G401.6 (cell line): ENCODE results near the gene SEPTIN10.
"Not testable (repeated sequence)": the region's sequence is repeated elsewhere in the genome, so short reads cannot be mapped to it uniquely, and the experiment has no call there.

ENCODE experiments used
- FAIRE-seq: peaks from 2 replicates; lab custom pipeline; 2012; peaks lifted over from hg19 to GRCh38; lab: Jason Lieb, UNC

SEPTIN10 gene

DNA sequence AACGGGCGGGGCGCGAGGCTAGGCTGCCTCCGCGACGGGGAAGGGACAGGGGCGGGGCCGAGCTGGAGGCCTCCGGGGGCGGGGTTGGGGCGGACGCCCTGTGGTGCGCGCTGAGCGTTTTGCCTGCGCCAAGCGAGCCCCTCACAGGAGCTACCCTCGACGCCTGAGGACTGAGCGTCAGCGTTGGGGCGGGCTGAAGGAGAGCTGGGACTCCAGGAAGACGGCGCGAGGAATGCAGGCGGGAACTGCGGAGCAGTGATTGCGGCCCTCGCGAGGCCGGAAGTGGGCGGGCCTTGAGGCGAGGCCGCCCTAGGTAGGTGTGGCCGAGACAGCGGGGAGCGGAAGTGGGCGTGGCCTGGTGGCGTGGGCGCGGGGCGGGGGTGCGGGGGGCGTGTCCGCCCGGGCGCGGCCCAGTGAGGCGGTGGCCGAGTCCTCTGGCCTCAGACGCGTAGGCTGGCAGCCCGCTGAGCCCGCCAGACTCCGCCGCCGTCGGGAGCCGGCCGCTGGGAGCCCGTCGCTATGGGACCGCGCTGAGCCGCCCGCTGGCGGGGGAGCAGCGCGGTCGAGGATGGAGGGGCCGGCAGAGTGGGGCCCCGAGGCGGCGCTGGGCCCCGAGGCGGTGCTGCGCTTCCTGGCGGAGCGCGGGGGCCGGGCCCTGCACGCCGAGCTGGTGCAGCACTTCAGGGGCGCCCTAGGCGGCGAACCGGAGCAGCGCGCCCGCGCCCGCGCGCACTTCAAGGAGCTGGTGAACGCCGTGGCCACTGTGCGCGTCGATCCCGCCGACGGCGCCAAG, at the start of gene SEPTIN10, which contains the start of gene SOWAHC:
Gene SEPTIN10, minus strand, starts transcription at position 45 of the 793 bp plus-strand sequence. CDS start 139 bp downstream, outside the sequence.
Gene SOWAHC, plus strand, starts transcription at position 443 of the 793 bp plus-strand sequence. Its CDS starts 126 bp downstream, at position 569.
- no peak for FAIRE-seq

DNA sequence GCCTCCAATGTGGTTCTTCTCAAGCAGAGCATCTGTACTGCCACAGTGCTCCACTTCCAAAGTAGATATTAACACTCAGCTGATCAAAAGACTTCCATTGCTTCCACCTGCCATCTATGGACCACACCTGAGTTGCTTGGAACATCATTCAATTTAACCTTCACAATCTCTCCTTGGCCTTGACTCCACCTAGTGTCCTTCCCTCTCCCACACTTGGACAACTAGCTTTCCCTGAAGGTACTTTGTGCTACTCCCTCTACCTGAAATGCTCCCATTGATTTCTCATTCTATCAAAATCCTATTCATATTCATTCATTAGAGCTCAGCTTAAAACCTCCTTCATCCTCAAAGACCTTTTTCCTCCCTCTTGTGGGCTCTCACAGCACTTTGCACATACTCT, 49.1 kb upstream of the SEPTIN10 start:
- no peak for FAIRE-seq

DNA sequence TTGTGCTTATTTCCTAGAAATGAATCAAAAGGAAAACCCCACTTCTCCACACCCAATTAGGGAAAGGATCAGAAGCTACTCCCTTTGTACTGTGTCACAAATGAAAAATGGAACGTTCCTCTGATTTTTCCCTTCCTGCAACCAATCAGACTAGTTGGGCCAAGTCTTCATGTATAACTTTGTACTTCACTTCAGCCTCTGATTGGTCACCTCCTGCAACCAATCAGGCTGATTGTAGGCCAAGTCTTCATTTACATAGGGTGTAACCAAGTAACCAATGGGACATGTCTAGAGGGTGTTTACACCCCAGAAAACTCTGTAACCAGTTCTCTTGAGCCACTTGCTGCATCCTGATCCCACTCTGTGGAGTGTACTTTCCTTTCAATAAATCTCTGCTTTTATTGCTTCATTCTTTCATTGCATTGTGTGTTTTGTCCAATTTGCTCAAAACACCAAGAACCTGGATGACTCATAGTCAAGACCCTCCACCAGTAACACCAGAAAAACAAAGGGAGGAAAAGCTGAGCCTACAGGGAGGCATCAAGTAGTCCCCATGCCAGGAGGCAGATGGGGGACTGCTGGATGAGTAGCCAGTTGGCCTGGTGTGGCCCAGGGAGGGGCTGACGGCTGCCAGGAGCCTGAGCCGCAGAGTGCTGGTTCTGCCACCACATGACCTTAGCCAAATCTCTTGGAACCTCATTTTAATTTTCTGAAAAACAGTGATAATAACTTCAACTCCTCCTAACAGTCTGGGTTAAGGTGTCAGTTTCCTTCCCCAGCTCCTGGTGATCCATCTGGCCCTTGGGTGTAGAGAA, 46.5 kb upstream of the SEPTIN10 start:
- FAIRE-seq: no peak

DNA sequence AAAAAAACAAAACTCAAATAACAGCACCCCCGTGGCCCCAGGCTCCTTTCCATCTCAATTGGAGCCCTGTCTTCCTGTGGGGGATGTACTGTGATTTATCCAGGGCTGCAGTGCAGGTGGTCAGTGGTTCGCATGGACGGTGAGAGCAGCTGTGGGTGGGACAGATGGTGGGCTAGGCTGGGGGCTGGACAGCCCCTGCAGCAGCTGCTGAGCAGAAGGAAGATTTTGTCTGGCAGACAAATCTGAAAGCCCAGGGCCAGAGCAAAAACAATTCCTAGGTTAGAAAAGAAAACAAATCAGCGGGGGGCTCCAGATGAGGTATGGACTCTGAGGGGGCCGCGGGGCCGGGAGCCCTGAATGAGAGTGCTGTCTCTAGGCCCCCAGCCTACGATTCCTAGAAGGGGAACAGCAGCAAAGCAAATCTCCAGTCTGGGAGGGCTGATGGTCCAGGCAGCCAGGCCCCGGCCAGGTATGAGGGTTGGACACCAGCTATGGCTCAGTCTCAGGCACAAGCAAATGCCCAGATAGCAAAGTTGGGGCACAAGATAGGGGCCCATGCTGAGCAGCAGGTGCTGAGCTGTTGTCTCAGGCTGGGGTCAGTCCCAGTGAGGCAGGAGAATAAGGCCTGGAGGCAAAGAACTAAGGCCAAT, 45.8 kb upstream of the SEPTIN10 start:
- no peak for FAIRE-seq

DNA sequence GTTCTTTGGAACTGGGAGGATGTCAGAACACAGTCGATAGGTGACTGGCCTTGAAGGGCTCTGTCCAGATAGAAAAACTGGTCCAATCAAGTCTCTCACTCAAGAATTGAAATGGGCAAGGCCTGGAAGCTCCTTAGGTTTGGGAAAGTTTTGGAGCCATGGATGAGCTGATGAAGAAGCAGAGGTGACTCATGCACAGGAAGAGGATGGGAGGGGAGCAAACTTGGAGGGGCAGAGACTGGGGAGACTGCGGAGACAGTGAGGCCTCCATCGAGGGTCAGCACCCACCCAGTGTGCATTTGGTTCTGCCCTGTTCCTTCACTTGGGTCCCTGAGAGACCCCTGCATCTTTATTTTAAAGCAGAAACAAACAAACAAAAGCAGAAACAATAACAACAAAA, 41.5 kb upstream of the SEPTIN10 start:
- FAIRE-seq: no peak

DNA sequence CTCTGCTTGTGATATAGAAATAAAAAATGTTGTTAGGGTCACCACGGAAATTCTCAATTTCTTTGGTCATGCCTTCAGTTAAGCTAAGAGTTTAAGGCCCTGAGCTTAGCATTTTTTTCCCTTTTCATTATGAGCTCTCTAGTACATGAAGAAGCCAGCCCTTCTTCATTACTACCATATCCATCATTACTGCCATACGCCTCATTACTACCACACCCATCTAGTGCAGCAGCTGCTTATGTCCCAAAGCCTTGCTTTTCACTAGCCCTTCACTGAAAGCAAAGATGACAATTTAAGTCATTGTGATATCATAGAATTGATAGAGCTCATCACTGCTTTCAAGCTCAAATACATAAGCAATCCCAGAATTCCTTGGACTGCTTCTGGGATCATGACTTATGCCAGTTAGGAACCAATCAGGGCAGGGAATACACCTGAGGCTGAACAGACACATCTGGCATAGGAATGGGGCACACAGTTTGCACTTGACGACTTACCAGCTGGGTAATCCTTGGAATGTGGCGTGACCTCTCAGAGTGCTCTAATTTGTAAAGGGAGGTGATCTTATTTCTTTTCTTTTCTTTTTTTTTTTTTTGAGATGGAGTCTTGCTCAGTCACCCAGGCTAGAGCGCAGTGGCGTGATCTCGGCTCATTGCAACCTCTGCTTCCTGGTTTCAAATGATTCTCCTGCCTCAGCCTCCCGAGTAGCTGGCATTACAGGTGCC, 40.7 kb upstream of the SEPTIN10 start:
- FAIRE-seq: no peak

DNA sequence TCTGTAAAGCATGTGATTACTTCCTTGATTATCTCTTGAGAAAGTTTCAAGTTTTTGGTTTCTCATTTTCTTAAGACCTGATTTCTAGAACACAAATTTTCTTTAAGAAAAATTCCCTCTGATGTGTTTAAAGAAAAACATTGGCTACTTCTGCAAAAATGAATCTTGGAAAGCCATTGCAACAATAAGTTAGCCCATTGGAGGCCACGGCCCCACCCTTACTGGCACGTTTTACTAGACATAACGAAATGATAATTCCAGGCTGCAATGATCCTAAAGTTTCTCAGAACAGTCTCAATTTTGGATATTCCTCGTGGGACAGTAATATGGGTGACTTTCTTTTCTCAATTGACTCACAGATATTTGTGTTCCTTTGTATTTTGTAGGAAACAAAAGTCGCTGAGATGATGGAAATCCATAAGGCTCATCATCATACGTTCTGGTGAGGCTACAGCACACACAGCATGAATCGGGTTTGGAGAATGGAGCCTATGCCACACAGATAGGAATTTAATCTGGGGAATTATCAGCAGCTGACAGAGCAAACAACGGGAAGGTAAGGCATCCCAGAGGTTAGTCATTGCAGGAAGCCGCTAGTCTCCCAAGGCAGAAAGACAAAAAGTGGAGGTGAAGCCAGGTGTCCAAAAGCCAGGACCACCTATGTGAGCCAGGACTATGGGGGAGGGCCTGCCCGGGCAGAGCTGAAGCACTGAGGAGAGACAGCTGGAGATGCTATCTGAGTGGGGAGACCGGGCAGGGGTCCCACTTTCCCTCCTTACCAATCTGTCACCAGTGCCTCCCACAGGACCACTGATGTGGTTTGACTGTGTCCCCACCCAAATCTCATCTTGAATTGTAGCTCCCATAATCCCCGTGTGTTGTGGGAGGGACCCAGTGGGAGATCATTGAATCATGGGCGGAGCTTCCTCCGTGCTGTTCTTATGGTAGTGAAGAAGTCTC, 36.2 kb upstream of the SEPTIN10 start:
- FAIRE-seq: no peak

DNA sequence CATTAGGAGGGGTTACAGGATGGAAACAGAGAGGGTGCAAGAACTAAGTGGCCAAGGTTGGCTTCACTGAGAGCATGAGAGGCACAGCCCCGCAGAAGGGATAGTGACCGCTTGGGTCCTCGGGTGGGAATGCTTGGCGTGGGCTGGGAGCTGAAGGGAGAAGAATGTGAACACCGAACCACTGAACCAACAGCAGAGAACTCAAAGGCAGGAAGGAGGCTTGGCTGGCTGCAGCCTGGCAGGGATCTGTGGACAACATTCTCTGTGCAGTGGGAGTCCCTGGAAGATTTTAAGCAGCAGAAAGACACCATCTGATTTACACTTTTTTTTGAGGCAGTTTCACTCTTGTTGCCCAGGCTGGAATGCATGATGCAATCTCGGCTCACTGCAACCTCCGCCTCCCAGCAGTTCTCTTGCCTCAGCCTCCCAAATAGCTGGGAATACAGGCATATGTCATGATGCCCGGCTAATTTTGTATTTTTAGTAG, 34.3 kb upstream of the SEPTIN10 start:
- no peak for FAIRE-seq

DNA sequence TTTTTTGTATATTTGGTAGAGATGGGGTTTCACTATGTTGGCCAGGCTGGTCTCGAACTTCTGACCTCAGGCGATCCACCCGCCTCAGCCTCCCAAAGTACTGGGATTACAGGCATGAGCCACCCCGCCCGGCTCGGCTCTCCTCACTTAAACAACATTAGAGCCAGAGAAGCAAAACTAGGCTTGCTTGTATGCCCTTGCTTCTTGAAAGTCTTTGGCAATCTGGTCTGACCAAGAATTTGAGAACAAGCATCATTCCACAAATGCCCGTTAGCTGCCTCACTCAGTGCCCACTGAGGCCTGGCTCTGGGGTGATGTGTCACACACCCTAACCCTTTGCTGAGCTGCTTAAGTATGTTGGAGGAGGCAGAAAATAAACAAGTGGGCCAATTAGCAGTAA, 33.9 kb upstream of the SEPTIN10 start:
- no peak for FAIRE-seq

DNA sequence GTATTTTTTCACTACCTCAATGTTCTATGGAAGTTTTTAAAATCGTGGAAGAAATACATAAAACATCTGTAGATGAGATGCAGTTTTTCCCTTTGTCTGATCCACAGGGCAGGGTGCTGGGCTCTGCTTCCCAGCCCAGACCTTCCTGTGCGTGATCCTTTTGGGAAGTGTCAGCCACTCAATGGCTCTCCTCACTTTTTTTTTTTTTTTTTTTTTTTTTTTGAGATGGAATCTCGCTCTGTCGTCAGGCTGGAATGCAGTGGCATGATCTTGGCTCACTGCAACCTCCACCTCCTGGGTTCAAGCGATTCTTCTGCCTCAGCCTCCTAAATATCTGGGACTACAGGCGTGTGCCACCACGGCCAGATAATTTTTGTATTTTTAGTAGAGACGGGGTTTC, 33.2 kb upstream of the SEPTIN10 start:
- FAIRE-seq: no peak

DNA sequence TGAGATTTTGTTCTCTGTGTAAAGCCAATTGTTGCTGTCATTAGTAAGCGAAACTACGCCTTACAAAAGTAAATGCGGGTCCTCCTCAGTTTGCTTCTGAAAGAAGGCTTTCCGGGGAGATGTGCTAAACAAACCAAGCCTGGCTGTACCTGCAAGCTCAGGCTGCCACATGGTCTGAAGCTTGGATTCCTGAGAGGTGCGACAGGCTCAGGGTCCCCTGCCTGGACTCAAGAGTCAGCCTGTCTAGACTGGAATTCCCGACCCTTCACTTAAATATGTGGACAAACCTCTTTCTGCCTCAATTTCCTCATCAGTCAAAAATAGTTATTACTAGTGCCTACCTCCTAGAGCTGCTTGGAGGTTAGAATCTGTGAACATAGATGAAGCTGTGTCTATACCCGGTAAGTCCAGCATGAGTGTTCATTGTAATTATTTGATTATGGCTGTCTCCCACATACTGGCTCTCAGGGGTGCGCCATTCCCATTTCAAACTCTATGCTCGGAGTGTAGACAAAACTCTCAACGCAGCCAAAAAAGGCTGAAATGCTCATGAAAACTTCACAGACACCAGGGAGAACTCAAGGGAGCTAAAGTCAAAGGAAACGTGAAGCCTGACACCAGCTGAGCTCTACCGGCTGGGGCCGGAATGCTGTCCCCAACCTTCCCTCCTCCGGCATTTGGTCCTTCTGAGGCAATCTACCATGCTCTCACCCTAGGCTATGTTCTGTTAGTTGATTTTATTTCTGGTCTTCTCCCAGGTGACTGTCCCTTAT, 31.8 kb upstream of the SEPTIN10 start:
- no peak for FAIRE-seq

DNA sequence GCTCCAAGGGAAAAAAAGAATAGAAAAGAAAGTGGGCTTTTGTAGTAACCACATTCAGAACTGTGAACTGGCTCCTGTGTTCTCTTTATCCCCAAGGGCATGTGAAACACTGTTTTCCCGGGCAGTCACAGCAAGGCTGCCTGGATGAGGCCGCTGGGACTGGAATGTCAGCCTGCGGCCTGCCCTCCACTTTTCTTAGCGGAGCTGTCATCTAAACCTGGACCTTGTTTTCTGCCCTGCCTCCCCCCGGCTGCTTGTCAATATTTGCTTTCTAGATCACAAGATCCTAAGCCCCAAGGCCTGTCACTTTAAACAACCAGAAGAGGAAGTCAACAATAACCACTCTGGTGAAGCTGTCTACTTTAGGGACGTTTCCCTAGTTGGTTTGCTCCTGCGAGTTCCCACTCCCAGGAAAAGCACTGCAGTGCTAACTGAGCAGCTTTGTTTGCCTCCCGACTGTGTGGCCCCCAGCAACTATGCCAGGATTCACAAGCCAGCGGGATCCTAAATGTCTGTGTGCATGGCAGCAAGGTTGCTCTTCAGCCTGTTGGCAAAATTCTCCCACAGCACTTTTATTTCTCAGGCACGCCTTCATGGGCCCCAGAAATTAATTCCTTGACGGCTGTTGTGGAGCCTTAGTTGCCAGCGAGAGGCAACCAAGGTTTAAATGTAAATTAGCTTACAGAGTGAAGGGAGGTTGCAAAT, 31.0 kb upstream of the SEPTIN10 start:
- no peak for FAIRE-seq

DNA sequence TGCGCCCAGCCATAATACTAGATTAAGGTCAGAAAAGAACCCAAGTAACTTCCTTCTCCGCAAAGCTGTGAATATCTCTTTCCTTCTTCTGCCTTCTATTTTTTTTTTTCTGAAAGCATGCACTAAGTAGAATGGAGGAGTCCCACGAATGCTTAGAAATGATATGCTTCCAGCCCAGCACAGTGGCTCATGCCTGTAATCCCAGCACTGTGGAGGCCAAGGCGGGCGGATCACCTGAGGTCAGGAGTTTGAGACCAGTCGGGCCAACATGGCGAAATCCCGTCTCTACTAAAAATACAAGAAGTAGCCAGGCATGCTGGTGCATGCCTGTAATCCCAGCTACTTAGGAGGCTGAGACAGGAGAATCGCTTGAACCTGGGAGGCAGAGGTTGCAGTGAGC, 26.2 kb upstream of the SEPTIN10 start:
- FAIRE-seq: not testable (repeated sequence)

DNA sequence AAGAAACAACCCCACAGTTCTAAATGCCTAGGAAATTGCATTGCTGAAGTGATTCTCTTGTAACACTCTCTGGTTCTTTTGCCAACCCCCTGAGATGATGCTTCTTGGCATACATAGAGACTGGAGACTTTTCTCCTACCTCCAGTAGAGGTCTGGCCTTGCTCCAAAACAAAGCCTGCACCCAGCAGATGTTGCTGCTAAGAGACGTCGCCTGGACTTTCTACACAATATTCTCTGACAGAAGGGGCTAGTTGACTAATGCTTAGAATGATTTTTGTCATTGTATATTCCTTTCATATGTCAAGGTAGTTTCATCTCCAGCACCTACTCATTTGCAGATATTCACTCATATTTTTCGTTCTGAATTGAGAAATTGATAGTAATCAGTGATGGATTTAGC, 25.0 kb upstream of the SEPTIN10 start:
- FAIRE-seq: no peak

DNA sequence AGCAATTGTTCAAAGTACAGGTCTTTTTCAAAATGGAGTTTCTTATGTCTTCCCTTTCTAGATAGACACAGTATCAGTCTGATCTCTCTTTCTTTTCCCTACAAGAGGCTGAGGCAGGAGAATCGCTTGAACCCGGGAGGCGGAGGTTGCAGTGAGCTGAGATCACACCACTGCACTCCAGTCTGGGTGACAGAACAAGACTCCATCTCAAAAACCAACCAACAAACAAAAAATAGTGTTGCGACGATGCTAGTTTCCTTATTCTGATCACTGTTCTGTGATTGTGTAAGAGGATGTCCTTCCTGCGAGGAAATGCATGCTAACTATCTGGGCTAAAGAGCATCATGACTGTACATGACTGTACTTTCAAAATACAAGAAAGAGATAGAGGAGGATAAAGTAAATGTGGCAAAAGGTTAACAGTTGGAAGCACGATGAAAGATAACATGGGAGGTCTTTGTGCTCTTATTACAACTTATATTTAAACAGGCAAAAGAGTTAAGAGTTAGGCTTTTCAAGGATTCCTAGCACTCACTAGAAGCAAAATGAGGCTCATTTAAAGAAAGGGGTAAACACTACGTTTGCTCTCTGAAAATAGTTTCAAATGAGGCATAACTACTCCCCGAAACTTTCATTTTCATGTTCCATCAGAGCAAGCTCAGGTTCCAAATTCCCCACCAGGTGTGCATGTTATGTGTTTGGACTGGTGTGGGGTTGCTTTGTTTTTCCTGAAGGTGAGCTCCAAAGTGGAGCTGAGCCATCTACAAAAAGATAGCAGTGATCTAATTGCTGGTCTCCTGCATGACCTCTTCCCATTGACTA, 24.2 kb upstream of the SEPTIN10 start:
- FAIRE-seq: no peak

DNA sequence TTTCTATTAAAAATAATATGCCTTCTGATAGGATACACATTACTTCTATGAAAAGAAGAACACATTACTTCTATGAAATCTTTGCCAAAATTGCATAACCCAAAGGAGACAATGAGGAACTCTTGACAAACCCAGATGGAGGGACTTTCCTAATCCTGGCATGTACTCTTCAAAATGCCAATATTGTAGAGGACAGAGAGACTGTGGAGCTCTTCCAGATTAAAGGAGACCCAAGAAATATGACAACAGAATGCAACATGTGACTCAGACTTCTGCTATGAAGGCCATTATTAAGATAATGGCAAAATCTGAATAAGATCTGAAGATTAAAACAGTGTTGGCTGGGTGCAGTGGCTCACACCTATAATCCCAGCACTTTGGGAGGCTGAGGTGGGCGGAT, 22.6 kb upstream of the SEPTIN10 start:
- FAIRE-seq: no peak

DNA sequence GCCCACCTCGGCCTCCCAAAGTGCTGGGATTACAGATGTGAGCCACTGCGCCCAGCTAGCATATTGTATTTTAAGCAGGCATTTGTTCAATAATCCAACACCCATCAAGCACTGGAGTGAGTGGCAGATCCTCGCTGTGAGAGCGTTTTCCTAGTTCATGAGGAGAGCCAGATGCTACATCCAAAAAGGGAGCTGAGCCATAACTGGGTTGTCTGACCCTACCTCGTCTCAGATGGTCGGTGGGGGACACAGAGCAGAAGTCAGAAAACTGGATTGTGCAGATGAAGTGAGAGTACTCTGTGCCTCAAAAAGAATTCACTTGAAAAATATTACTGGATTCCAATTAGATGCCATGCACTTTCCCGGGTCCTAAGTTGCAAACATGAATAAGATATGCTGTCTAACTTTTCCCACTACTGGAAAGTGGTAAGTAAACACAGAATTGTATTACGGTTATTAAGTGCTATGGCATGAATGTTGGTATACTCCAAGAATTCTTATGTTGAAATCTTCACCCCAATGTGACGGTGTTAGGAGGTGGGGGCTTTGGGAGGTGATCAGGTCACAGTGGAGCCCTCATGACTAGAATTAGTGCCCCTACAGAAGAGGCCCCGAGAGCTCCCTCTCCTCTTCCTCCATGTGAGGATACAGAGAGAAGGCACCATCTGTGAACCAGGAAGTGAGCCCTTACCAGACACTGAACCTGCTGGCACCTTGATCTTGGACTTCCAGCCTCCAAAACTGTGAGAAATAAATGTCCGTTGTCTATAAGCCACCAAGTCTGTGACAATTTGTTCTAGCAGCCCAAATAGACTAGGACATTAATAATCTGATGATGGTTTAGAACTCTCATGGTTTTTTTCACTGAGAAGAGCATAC, 21.9 kb upstream of the SEPTIN10 start:
- FAIRE-seq: no peak
